IPS DF 6.9 (cell line): ENCODE data around the gene ASPN.
A peak's percentile ranks its signal among the peaks of the same experiment; 100 is the strongest.

ENCODE experiments used
- DNase-seq: peaks from one replicate; pipeline ENCODE4 v3.0.0-alpha.2; 2013; ENCODE audit warnings: low read depth, low spot score
- H3K27ac ChIP-seq: one replicate; pipeline ENCODE4 v1.5.1; 2013; ENCODE audit warnings: low read length, control low read depth
- H3K27me3 ChIP-seq: 2 replicates; pipeline ENCODE4 v1.6.1; 2013; ENCODE audit warnings: mild to moderate bottlenecking, low read length; ENCODE audit not compliant: control insufficient read depth, insufficient read depth
- H3K36me3 ChIP-seq: 2 replicates; pipeline ENCODE4 v1.6.1; 2013; ENCODE audit warnings: low read length; ENCODE audit not compliant: control insufficient read depth, insufficient read depth
- H3K4me1 ChIP-seq: 2 replicates; pipeline ENCODE4 v1.6.1; 2013; ENCODE audit warnings: low read length; ENCODE audit not compliant: control insufficient read depth, insufficient read depth
- H3K4me3 ChIP-seq: 2 replicates; pipeline ENCODE4 v1.5.1; 2013; ENCODE audit warnings: mild to moderate bottlenecking, low read length
- H3K9me3 ChIP-seq: 2 replicates; pipeline ENCODE4 v1.6.1; 2013; ENCODE audit warnings: low read length, inconsistent platforms; ENCODE audit not compliant: control insufficient read depth, insufficient read depth
- WGBS: extraction: QIAGEN DNeasy Blood & Tissue Kit; methylation state at CpG from one replicate; pipeline ENCODE4 v1.1.7; 2013; ENCODE audit warnings: mixed read lengths, missing lambda C conversion rate; ENCODE audit not compliant: insufficient read length, insufficient coverage; 5-methylcytosine and 5-hydroxymethylcytosine counted together

The ASPN gene

DNA sequence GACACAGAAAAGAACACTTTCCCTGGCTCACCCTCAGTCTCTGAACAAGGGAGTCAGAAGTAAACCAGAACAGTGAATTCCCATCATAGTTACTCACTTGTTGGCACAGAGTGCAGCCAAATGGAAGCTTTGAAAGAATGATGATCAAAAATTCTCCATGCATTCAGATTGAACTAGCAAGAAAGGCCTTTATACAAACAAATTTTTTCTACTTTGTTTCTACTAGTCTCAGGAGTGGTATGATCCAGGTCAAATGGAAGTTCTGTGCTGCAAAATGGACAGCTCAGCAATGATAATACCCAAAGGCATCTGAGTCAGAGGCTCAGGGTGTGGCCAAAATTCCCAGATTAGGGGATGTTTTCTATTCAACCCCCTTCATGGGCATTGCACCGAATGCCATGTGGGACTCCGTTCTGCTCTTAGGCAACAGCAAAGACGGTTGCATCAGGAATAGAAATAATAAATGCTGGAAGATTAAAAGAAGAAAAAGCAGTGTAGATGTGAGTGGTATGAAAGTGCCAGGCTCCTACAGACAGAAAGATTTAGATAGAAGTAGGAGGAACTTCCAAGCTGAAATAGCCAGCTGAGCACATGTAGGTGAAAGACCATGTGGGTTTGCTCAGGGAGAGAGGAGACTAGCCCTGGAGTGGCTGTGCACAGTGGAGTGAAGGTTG is 24.0 kb upstream of the ASPN start:
- no peak overlapping the region for H3K27ac ChIP-seq
- no peak for DNase-seq
- no peaks in the 10 kb centered on the region for H3K36me3 ChIP-seq
- H3K4me3 ChIP-seq = no peak overlapping the region
- H3K27me3 ChIP-seq = no peaks in the 10 kb centered on the region
- H3K9me3 ChIP-seq = no peaks in the 10 kb centered on the region
- WGBS = no CpG with 5 or more reads among the region's 3 CpGs
- peaks cover 2% of the 10 kb centered on the region; the same call in 1 of the 2 replicates for H3K4me1 ChIP-seq

DNA sequence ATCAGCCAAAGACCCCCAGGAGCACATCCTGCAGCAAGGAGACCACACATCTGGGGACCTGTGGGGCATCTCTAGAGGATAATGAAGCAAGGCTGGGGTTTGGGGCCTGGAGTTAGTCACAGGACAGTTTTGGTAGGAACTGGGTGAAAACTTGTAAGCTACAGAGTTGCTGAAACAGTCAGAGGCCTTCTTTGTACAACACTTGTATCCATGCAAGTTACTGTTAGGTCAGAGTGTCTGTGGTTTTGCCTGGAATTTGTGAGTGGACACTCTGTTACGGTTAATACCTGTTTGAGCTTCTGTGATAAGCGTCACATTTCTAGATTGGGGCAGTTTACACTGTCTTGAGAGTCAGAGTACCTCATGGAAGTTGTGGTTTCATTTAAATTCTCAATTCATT is 22.6 kb upstream of the ASPN start:
- Histone ChIP-seq H3K27me3 (no peaks in the 10 kb centered on the region), H3K9me3 (no peaks in the 10 kb centered on the region), H3K27ac (no peak overlapping the region), H3K36me3 (no peaks in the 10 kb centered on the region), H3K4me1 (peaks cover 2% of the 10 kb centered on the region; the same call in 1 of the 2 replicates), H3K4me3 (no peak overlapping the region)
- no peak for DNase-seq
- no CpG with 5 or more reads among the region's 2 CpGs for WGBS

DNA sequence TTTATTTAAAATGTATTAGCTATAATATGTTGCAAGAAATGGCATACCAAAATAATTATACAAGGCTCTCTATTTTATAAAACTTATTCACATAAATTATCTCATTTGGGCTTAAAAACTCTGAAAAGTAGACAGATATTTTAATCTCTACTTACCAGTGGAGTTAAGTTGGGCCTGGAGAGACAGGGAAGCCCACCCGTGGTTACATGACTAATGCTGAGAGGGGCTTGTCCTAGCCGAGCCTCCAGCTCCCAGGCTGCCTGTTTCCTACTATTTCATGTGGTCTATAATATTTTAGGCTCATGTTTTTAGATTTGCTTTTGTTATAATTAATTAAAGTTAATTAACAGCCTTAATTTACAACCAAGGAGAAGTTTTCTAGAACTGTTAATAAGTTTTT is 20.9 kb upstream of the ASPN start:
- no peak overlapping the region for H3K4me3 ChIP-seq
- no peaks in the 10 kb centered on the region for H3K36me3 ChIP-seq
- no CpG with 5 or more reads among the region's 2 CpGs for WGBS
- no peaks in the 10 kb centered on the region for H3K27me3 ChIP-seq
- H3K27ac ChIP-seq = no peak overlapping the region
- no peaks in the 10 kb centered on the region for H3K9me3 ChIP-seq
- no peak for DNase-seq
- peaks cover 2% of the 10 kb centered on the region; the same call in 1 of the 2 replicates for H3K4me1 ChIP-seq

DNA sequence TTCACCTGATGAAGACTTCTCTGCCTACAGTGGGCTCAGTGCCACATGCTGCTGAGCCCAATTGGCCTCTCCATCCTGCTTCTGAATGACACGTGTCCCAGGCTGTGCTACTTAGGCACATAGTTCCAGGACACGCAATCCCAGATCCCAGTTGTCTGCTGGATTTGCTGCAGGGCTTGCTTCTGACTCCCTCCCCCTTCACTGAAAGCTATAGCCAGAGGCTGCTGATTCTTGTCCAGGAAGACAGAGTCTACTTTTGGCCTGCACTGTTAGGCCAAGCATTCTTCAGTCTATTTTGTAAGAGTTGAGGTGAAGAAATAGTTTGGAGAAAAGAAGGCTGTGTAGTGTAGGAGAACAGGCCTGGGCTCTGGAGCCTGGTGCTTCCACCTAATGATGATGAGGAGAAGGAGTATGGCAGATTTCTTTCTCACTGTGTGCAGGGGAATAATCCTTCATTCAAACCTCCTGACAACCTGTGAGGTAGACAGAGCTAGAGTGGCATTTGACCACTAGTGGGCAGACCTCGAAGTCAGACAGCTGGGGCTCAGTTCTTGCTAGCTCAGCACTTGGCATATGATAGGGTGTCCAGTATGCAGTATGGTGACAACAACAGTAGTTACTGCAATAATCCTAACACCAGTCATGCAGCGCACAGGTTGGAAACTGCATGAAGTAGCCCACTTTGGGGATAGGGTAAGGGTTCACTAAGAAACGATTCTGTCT is 19.5 kb upstream of the ASPN start:
- no peaks in the 10 kb centered on the region for H3K9me3 ChIP-seq
- H3K27ac ChIP-seq = no peak overlapping the region
- H3K27me3 ChIP-seq = no peaks in the 10 kb centered on the region
- DNase-seq = peak; percentile 29
- no peak overlapping the region for H3K4me3 ChIP-seq
- no peaks in the 10 kb centered on the region for H3K36me3 ChIP-seq
- H3K4me1 ChIP-seq = peaks cover 2% of the 10 kb centered on the region; the same call in 1 of the 2 replicates
- no CpG with 5 or more reads among the region's 5 CpGs for WGBS

DNA sequence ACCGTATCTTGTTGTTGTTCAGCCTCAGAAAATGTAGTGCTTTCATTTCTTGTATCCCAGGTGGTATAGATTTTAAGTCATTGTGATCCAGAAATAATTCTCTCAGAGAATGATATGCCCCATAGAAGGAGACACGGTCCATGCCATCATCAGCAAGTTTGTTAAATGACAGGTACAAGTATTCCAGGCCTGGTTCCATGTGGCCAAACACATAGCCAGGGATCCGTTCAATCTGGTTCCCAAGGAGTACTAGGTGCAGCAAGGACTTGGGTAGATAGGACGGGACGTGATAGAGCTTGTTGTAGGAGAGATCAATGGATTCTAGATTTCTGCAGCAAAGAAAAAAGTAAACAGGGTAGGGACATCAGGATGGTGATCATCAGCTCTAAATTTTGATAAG is 18.4 kb upstream of the ASPN start:
- Histone ChIP-seq H3K9me3 (no peaks in the 10 kb centered on the region), H3K4me1 (peaks cover 2% of the 10 kb centered on the region; the same call in 1 of the 2 replicates), H3K27ac (no peak overlapping the region), H3K36me3 (no peaks in the 10 kb centered on the region), H3K27me3 (no peaks in the 10 kb centered on the region), H3K4me3 (no peak overlapping the region)
- no peak for DNase-seq
- no CpG with 5 or more reads among the region's 5 CpGs for WGBS

DNA sequence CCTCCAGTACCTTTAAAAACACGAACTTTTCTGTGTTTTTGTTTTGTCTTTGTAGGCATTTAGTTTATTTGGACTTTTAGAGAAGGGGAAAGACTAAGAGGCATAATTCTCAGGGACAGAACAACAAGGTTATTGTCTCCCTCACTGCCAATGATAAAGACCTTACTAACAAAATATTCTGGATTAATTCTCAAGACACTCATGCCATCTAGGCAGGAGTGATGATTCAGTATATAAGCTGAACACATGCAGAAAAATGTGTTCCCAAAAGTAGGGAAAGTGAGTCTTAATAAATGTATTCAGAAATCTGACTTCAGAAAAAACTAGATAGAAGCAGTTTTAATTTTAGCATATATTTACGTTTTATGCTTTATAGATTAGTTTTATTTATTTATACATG is 17.4 kb upstream of the ASPN start:
- no peak overlapping the region for H3K4me3 ChIP-seq
- H3K9me3 ChIP-seq = no peaks in the 10 kb centered on the region
- H3K27me3 ChIP-seq = no peaks in the 10 kb centered on the region
- H3K27ac ChIP-seq = no peak overlapping the region
- WGBS = no CpG with 5 or more reads among the region's 2 CpGs
- no peak for DNase-seq
- H3K36me3 ChIP-seq = no peaks in the 10 kb centered on the region
- peaks cover 2% of the 10 kb centered on the region; the same call in 1 of the 2 replicates for H3K4me1 ChIP-seq

DNA sequence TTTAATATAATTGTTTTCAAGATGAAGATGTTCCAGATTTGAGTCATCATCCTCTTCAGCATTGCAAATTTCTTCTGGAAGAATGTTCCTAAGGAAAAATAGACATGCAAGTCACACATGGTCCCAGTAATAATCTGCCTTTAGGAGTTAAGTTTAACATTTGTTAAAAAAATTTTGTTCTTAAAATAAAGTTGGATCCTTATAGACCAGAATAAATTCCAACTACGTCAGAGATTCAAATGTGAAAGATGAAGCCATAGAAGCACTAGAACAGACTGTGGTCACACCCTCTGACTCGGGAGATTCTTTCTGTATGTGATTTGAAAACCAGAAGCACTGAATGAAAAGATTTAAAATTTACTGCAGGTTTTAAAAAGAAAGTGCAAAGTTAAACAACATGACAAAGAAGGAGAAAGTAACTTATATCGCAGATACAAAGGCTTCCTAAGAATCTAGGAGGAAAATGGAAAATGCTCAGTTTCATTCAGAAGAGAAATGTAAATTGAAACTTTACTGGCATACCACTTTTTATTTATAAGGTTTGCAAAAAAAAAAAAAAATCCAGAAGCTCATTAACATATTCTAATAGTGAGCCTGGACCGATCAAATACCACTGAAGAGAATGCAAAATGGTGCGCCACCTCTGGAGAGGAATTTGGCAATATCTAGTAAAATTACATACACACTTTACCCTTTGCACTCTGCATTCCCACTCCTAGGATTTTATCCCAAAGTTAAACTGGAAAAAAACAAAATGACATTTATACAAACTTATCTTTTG is 14.3 kb upstream of the ASPN start:
- DNase-seq = no peak
- Histone ChIP-seq H3K36me3 (no peaks in the 10 kb centered on the region), H3K9me3 (no peaks in the 10 kb centered on the region), H3K27ac (no peak overlapping the region), H3K27me3 (no peaks in the 10 kb centered on the region), H3K4me1 (no peaks in the 10 kb centered on the region; the same call in 1 of the 2 replicates), H3K4me3 (no peak overlapping the region)
- no CpG with 5 or more reads among the region's 5 CpGs for WGBS

DNA sequence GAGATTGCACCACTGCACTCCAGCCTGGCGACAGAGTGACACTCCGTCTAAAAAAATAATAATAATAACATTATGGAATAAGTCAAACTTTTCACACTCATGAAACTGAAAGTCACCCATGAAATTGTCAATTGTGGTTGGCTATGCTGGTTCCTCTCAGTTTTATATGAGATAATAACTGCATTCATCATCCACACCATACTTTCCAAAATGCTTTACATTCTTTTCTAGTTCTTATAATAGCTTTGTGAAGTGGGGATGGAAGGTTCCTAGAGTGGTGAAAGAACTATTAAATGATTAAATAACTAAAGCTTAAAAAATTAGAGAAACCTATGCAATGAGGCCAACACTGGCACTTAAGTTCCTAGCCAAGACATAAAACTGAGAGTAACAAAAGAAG is 12.6 kb upstream of the ASPN start:
- Histone ChIP-seq H3K36me3 (no peaks in the 10 kb centered on the region), H3K27me3 (no peaks in the 10 kb centered on the region), H3K4me3 (no peak overlapping the region), H3K27ac (no peak overlapping the region), H3K9me3 (no peaks in the 10 kb centered on the region), H3K4me1 (no peaks in the 10 kb centered on the region; the same call in 1 of the 2 replicates)
- DNase-seq = no peak
- WGBS = no CpG with 5 or more reads among the region's 2 CpGs

DNA sequence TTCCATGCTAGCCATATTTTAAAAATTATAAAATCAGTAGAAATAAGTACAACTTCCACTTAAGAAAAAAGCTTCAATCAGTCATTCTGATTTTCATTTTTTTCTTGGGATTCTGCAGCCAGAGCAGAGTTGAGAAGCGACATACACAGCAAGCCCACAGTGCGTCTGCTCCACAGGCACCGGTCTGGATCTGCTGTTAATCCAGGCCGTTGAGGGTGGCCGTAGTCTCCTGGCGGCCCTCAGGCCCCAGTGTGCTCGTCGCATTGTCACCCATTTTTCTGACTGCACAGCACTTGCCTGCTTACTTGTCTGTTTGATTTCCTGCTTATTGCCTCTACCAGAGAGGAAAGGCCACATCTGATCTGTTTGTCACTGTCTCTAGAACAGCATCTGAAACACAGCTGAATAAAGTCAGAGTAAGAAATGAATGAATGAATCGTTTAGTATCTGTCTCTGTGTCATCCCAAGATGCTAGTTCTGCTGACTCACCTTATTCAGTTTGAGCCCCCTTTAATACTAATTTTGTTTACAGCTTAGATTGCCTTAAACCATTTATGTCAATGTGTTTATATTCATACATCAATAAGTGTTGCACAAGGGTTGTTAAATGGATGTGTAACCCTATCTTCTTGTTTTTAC is 11.6 kb upstream of the ASPN start:
- H3K27me3 ChIP-seq = no peaks in the 10 kb centered on the region
- no peaks in the 10 kb centered on the region for H3K9me3 ChIP-seq
- no CpG with 5 or more reads among the region's 9 CpGs for WGBS
- no peak for DNase-seq
- no peak overlapping the region for H3K4me3 ChIP-seq
- H3K36me3 ChIP-seq = no peaks in the 10 kb centered on the region
- H3K4me1 ChIP-seq = no peaks in the 10 kb centered on the region; the same call in 1 of the 2 replicates
- H3K27ac ChIP-seq = no peak overlapping the region

DNA sequence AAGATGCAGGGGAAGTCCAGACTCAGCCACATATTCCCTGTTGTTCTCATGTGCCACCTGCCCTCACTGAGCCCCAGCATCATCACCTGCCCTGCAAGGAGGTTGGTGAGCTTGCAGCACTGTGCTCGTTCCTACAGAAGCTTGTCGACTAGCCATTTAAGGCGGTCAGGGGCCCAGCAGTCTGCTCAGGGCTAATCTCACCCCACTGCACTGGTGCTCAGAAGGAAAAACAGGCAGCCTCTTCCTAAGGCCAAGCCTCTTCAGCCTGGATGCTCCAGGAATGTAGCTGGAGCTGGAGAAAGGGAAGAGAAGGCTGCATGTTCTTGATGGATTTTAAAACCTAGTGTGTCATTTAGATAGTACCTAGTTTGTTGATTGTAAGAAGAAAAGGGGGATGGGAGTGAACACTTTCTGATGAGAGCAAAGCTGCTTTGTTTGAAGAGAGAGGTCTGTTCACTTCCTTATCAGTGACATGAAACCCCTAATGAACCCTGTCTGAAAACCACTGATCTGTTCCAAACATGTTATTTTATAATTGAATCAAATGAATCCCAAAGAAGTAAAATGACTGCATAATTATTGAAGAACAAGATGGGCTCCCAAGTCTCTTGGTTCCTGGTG is 10.6 kb upstream of the ASPN start:
- no peak overlapping the region for H3K27ac ChIP-seq
- no peaks in the 10 kb centered on the region for H3K27me3 ChIP-seq
- H3K9me3 ChIP-seq = no peaks in the 10 kb centered on the region
- DNase-seq = no peak
- H3K4me1 ChIP-seq = no peaks in the 10 kb centered on the region
- no peaks in the 10 kb centered on the region for H3K36me3 ChIP-seq
- no CpG with 5 or more reads among the region's 3 CpGs for WGBS
- no peak overlapping the region for H3K4me3 ChIP-seq
